Erythroblast (primary cell): ENCODE measurements around the gene HOXA3.

Experiments
- GATA1 ChIP-seq: IDR thresholded peaks from 2 replicates; pipeline ENCODE4 v1.6.1; 2011; ENCODE audit warnings: low read depth, mild to moderate bottlenecking, control low read depth, low read length, moderate library complexity
- POLR2A ChIP-seq: IDR thresholded peaks from 2 replicates; pipeline ENCODE4 v1.6.1; 2011; ENCODE audit warnings: mild to moderate bottlenecking, low read length

DNA sequence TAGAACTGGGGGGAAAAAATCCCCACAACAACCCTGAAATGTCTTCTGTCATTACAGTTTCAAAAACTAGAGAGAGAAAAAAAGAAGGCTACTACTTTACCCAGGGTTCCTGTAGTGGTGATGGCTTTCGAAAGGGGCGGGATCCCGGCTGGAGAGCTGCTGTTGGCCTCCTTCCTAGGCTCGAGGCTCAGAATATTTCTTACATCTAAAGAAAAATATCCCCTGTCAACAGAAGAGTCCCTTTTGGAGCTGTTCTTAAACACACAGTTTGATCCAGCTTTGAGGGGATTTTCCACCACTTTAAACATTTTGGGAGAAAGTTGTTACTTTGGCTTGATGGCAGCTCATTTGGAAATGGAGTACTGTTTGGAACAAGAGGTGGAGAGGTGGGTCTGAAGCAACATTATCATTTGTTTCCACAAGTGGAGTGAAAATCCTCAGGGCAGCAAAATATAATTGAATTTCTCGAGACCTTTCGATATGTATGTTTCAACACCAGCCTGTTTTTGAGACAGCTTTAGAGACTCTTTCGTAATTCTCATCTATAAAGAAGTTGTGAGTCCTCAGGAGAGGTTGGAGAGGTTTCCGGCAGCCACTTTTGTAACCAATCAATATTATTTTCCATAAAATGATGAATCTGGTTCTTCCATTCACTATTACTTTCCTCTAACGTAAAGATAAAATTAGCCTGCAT lies 42.5 kb upstream of the HOXA3 start:
- no peak for TF ChIP-seq POLR2A
- no peak for TF ChIP-seq GATA1
